GM19351 (cell line): ENCODE measurements around the gene KCTD21.

Source experiments
- ATAC-seq: cut with Tn5 transposase; IDR thresholded peaks from one replicate; pipeline ENCODE4 v1.9.1; 2021; ENCODE audit warnings: mild to moderate bottlenecking, moderate library complexity; ENCODE audit not compliant: unreplicated experiment

KCTD21 gene

DNA sequence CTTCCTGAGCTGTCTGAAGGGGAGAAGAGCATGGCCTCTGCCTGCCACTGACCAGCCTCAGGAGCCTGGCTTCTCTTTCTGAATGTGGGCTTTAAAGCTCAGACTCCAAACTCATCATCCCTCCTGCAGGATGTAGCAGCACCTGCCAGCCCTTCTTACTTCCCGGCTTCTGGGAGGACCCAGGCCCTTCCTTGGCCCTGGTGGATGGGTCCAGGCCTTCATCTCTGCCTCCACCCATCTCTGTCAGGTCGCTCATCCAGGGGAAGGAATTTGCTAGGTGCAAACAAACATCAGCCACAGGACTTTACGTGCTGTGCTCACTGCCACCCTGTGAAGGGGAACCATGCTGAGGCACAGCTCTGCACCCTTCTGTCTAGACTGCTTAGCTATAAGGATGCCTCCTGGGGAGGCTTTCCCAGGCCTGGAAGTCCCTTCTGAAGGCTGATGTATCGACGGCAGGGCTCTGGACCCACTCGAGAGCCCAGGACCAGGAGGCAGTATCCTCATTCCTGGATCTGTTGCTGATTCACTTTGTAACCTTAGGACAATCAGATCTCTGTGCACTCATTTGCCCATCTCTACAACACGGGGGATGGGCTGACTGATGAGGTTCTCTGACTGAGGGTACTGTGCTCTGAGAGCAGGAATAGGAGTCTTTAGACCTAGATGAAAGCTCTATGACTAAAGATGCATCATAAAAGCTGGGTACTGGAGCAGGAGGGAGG lies 31.2 kb upstream of the KCTD21 start:
- no peak for ATAC-seq

DNA sequence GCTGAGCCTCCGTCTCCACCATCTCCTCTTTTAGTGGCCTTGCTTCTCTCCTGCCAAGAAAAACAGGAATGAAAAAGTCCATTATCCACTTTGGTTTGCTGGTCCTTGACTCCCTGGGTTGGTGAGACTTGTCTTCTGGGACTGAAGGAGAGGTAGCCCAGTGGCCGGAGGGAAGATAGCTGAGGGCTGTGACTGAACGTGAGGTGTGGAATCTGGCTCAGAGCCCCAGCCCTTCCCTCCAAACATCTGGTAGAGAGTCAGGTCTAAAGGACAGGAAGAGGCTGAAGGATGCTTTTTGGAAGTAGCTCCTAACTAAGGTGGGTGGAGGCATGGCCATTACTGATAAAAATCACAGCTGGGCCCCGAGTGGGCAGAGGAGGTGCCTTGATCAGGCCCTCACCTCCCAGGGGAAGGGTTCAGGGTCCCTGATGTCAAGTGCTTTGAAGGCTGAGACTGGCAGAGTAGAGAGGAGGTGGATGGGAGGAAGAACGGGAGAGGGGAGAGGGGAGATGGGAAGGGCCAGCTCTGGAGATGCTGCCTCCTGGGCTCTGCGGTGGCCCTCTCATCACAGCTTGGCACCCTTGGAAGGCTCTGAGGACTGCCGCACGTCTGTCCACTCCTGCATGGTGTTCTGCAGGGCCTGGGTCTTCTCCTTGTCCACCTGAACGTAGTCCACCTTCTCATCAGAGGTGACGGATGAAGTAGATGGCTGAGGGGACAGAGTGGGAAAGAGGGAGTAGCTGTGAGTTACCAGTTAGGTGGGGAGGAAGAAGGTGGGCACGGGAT lies 30.5 kb upstream of the KCTD21 start:
- no peak for ATAC-seq

GRCh38 chr11:78217650-78218541 lies 29.5 kb upstream of the KCTD21 start:
- no peak for ATAC-seq

DNA sequence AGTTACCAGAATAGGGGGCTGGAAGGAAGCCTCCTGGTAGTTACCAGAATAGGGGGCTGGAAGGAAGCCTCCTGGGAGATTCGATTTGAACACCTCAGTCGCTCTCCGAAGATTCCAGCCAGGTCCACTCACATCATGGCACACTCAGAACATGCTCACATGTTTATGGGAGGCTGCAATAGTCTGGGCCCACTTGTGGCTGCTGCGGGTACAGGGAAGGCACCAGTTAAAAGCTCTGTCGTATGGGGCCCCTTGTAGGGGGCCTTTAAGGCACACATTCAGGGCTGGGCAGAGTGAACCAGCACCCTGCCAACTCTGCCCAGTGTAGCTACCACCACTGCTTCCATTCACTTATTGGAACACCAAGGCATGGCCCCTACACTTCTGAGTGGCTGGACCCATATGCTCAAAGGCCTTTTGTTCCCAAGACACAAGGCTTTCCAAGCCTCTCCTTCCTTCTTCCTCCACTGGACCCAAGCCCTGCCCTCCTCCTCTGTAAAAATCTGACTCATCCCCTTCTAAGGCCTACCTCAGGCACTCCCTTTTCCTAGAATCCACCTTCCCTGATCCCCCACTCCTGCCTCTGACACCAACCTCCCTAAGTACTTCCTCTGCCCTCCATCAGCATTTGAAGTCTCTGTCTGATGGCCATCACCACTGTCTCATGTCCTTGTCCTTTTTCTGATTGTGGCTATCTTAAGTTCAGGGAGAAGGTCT lies 28.3 kb upstream of the KCTD21 start:
- ATAC-seq = no peak

- ATAC-seq = no peak
These were observed 27.6 kb upstream of the KCTD21 start for GRCh38 chr11:78216021-78216420.

- ATAC-seq = no peak
These were observed 26.1 kb upstream of the KCTD21 start for GRCh38 chr11:78214331-78215194.

DNA sequence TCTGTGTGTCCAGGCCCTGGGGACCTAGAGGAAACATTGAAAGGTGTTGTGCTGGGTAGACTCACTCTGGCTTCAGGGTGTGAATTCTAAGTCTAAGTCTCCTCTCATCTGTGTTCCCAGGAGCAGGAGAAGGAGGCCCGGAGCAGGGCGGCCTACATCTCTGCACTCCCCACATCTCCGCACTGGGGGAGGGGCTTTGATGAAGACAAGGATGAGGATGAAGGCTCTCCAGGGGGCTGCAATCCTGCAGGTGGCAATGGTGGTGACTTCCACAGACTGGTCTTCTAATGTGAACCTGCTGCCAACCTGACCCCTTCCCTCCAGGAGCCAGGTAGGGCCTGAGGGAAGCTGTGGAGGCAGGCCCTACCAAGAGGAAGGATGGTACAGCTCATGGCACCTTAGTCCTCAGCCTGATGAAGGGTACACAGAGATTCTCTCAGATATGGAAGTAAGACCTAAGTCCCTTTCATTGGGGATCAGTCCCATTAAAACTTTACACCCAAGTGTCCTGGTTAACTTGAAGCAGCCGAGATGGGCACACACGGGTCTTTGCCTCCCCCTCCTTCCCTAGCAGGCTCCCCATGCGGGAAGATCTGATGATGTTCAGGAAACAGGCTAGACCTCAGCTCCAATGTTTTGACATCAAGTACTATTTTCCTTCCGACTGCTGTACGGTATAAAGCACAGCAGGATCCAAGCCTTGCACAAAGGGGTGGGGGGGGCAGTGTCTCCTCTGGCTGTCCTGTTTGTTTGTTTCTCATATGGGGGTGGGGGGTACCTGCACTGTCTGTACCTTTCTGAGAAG lies 25.3 kb upstream of the KCTD21 start:
- no peak for ATAC-seq

DNA sequence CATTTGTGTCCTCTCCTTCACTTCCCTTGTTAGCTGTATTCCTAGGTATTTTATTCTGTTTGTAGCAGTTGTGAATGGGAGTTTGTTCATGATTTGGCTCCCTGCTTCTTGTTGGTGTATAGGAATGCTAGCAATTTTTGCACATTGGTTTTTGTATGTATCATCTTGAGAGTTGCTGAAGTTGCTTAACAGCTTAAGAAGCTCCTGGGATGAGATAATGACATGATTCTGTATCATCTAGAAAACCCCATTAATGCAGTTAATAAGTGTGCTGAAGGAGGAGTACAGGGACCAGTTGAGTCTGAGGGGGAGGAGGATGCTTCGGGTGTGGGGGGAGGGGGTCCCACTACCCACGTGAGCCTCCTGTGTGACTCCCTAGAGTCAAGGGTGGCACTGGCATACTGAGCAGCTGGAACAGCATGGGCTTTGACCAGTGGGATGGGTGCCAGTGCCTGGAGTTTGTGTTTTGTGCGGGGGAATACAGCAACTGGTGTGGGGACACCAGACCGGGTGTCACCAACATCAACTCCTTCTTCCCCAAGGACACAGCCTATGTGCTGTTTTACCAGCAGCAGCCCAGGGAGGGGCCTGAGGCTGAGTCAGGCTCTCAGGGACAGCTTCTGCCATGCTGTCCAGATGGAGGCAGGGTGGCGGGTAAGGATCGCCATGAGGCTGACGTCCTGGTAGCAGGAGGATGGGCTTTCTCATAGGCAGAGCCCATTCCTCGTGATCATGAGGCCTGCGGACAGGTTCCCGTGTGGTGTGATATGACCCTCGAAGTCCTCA lies 24.4 kb upstream of the KCTD21 start:
- no peak for ATAC-seq

GRCh38 chr11:78211565-78211964 lies 23.1 kb upstream of the KCTD21 start:
- ATAC-seq = no peak

- no peak for ATAC-seq
These were observed 21.7 kb upstream of the KCTD21 start for GRCh38 chr11:78210000-78210608.

GRCh38 chr11:78209478-78209877 lies 21.1 kb upstream of the KCTD21 start:
- no peak for ATAC-seq

- no peak for ATAC-seq
These were observed 20.1 kb upstream of the KCTD21 start for GRCh38 chr11:78208257-78209165.

- ATAC-seq = no peak
These were observed 19.3 kb upstream of the KCTD21 start for GRCh38 chr11:78207532-78208256.

DNA sequence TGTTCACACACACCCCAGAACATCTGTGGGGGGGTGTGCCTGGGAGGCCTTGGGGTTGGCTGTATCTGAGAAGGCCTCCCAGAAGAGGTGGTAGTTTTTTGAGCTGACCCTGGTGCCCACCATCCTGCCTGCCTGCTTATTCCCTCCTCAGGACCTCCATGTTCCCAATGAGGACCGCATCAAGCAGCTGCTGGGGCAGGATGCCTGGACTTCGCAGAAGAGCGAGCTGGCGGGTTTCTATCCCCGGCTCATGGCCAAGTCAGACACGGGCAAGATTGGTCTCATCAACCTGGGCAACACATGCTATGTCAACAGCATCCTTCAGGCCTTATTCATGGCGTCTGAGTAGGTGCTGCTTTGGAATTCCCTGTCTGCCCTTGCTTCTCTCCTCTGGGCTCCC lies 17.3 kb upstream of the KCTD21 start:
- ATAC-seq = no peak

GRCh38 chr11:78205256-78205655 lies 16.8 kb upstream of the KCTD21 start:
- ATAC-seq = no peak

- ATAC-seq = no peak
These were observed 14.8 kb upstream of the KCTD21 start for GRCh38 chr11:78203184-78203583.
